GM21528 (cell line): Measurements from ENCODE around the gene SCAF11.

Experiments
- ATAC-seq: cut with Tn5 transposase; IDR thresholded peaks from one replicate; pipeline ENCODE4 v1.9.1; 2021; ENCODE audit warnings: mild to moderate bottlenecking, moderate library complexity; ENCODE audit not compliant: unreplicated experiment, low FRiP score

SCAF11 gene

GRCh38 chr12:45981075-45981837, 9.1 kb downstream of the SCAF11 start:
- no peak for ATAC-seq

GRCh38 chr12:45980540-45980939, 9.8 kb downstream of the SCAF11 start:
- ATAC-seq: no peak

- no peak for ATAC-seq
Observed at GRCh38 chr12:45978108-45978507, 12.3 kb downstream of the SCAF11 start.

GRCh38 chr12:45977620-45978019, 12.8 kb downstream of the SCAF11 start:
- ATAC-seq: no peak

GRCh38 chr12:45975506-45975905, 14.9 kb downstream of the SCAF11 start:
- no peak for ATAC-seq

- no peak for ATAC-seq
Observed at GRCh38 chr12:45974883-45975282, 15.5 kb downstream of the SCAF11 start.

GRCh38 chr12:45974171-45974719, 16.1 kb downstream of the SCAF11 start:
- ATAC-seq: no peak

GRCh38 chr12:45973526-45973925, 16.8 kb downstream of the SCAF11 start:
- ATAC-seq: no peak

GRCh38 chr12:45970391-45970790, 20.0 kb downstream of the SCAF11 start:
- ATAC-seq: no peak

- ATAC-seq: no peak
Observed at GRCh38 chr12:45969084-45969483, 21.3 kb downstream of the SCAF11 start.

GRCh38 chr12:45966486-45966885, 23.9 kb downstream of the SCAF11 start:
- no peak for ATAC-seq

GRCh38 chr12:45962553-45963325, 27.6 kb downstream of the SCAF11 start:
- no peak for ATAC-seq

GRCh38 chr12:45959728-45960127, 30.6 kb downstream of the SCAF11 start:
- ATAC-seq: no peak

- ATAC-seq: no peak
Observed at GRCh38 chr12:45959025-45959424, 31.3 kb downstream of the SCAF11 start.

- no peak for ATAC-seq
Observed at GRCh38 chr12:45948546-45948945, 41.8 kb downstream of the SCAF11 start.

- no peak for ATAC-seq
Observed at GRCh38 chr12:45946435-45946834, 43.9 kb downstream of the SCAF11 start.

GRCh38 chr12:45944771-45945170, 45.6 kb downstream of the SCAF11 start:
- no peak for ATAC-seq

GRCh38 chr12:45939759-45940158, 50.6 kb downstream of the SCAF11 start:
- no peak for ATAC-seq

GRCh38 chr12:45938566-45938965, 51.8 kb downstream of the SCAF11 start:
- ATAC-seq: no peak

- no peak for ATAC-seq
Observed at GRCh38 chr12:45934956-45935355, 55.4 kb downstream of the SCAF11 start.

- no peak for ATAC-seq
Observed at GRCh38 chr12:45933504-45933903, 56.9 kb downstream of the SCAF11 start.

GRCh38 chr12:45930369-45930768, 60.0 kb downstream of the SCAF11 start:
- ATAC-seq: no peak
